WTC11 (cell line): ENCODE results near the gene SRSF12.

Experiments used
- CTCF ChIP-seq: fragments of 200-600 bp; IDR thresholded peaks from 2 replicates; pipeline ENCODE4 v1.8.0; 2022; ENCODE audit warnings: antibody characterized with exemption
- JUN ChIP-seq: sonication (generic); formaldehyde crosslinking; IDR thresholded peaks from 2 replicates; pipeline ENCODE4 v1.8.0; 2023; ENCODE audit warnings: mild to moderate bottlenecking, missing genetic modification reagents
- NR1H2 ChIP-seq: sonication (generic); formaldehyde crosslinking; IDR thresholded peaks from 2 replicates; pipeline ENCODE4 v1.9.0; 2021; ENCODE audit warnings: mild to moderate bottlenecking, moderate library complexity, missing genetic modification reagents
- SMAD4 ChIP-seq: sonication (generic); formaldehyde crosslinking; IDR thresholded peaks from 2 replicates; pipeline ENCODE4 v1.8.0; 2022; ENCODE audit warnings: mild to moderate bottlenecking, missing genetic modification reagents
- TF ChIP-seq, protein P1 (sequence below): sonication (generic); formaldehyde crosslinking; conservative IDR thresholded peaks from 2 replicates; pipeline ENCODE4 v1.8.1; 2022; ENCODE audit warnings: mild to moderate bottlenecking, missing genetic modification reagents

- no peak for TF ChIP-seq CTCF
- TF ChIP-seq JUN = no peak
- TF ChIP-seq NR1H2 (CRISPR knock-in tag) = no peak
- TF ChIP-seq, protein P1, sequence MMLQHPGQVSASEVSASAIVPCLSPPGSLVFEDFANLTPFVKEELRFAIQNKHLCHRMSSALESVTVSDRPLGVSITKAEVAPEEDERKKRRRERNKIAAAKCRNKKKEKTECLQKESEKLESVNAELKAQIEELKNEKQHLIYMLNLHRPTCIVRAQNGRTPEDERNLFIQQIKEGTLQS (CRISPR knock-in tag) = no peak
- no peak for TF ChIP-seq SMAD4 (CRISPR knock-in tag)
These were observed 1.1 kb upstream of the SRSF12 start for GRCh38 chr6:89118931-89119330.
